Effector CD4-positive, alpha-beta T cell (primary cell): ENCODE data around the gene GPR17.

Experiments used
- DNase-seq: peaks from one replicate; pipeline ENCODE4 v3.0.0-alpha.2; 2020

Gene GPR17

DNA sequence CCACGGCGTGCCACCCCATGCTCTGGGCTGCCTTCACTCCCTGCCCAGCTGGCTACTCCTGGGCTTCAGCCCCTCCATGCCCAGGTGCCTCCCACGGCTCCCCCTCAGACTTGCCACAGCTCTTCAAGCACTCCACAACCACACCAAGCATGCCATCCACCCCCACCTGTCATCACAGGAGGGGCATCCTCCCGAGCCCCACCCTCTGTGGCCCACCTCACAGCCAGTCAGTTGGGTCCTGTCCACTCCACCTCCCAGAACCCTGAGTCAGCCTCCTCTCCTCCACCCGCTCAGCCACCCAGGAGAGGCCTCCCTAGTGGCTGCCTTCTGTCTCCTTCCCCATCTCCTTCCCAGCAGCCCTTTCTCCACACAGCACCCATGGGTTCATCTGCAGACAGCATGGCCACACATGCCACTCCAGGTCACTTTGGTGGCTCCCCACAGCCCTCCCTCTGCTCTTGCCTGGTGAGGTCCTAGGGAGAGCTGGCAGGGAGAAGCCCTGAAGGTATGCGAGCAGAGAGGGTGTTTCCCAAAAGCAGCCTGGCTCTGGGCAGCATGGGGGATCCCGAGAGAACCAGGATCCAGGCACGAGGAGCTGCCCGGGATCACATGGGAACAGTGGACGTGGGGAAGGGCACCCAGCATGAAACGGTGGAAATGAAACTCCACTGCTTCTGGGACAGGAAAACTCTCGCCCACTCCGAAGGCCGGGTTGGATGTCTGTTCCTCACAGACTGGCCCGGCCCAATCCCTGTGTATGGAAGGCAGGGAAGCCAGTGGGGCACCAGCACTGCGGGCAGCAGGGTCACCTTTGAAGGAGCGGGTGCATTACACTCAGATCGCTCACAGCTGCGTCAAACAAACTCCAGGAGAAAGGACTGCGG is 26.6 kb downstream of the GPR17 start:
- no peak for DNase-seq

DNA sequence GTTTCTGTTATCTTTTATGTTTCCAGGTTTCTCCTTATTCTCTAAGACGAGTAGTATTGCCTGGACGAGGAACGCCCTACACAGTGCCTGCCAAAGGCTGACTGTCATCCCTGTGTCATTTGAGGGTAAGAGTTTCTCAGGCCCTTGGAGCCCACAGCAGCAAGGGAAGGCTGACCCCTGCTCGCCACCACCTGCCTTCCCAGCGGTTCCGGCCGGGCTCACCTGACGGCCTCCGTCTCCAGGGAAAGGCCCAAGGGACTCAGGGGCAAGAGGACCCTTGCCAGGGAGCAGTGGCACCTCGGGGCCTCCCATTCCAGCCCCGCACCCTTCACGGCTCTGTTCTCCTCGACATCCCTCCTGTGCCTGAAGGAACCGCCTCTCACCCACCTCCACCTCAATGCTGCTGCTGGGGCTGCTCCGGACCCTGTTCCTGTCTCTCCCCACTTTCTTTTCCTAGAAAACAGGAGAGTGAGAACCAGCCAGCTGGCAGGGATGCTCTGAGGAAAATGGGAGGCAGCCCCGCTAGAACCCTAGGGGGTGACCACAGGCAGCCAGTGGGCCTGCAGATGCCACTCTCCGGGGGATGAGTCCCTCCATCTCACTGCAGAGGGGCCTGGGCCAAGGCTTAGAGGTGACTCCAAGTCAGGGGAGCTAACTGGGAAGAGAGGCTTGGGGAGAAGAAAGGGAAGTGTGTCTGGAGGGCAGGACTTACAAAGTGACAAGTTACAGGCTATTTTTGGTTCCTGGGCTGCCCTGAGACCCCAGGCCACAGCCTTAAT is 27.5 kb downstream of the GPR17 start:
- DNase-seq, result no peak

DNA sequence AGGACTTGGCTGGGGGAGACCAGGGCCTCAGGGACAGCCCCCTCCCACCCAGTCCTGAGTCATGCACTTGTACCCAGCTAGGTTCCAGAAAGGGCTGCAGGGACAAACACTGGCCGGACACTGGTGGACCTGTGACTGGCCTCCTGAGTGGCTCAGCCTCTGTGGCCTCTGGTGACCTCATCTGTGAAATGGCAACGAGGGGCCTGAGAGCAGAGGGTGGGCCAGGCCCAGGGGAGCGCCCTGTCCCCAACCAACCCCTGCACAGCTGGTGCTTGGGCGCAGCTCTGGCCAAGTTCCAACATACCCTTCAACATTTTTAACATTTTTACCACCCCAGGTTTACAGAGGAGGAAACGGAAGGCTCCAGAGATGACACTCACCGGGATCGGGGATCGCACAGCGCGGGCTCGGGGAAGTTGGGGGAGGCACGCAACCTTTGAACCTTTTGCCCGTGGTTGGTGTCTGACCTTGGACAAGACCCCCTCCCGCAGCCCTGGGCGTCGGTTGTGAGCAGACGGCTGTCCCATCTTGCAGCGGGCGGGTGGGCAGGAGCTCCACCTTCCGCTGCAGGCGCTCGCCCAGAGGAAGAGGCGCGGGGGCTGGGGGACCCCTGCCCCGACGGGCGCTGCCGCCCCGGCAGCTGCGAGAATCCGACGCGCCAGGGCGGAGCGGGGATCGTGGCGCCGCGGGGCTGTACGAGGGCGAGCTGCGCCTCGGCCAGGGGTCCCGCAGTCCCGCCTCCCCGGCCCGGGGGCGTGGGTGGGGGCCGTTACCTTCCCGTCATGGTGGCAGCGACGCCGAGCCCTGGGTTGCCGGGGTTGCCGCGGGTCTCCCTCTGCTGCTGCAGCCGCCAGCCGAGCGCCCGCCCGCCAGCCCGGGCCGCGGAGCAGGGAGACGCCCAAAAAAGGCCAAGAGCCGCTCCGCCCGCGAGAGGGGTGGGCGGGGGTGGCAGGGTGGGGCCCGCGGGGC is 28.6 kb downstream of the GPR17 start:
- DNase-seq, result no peak

DNA sequence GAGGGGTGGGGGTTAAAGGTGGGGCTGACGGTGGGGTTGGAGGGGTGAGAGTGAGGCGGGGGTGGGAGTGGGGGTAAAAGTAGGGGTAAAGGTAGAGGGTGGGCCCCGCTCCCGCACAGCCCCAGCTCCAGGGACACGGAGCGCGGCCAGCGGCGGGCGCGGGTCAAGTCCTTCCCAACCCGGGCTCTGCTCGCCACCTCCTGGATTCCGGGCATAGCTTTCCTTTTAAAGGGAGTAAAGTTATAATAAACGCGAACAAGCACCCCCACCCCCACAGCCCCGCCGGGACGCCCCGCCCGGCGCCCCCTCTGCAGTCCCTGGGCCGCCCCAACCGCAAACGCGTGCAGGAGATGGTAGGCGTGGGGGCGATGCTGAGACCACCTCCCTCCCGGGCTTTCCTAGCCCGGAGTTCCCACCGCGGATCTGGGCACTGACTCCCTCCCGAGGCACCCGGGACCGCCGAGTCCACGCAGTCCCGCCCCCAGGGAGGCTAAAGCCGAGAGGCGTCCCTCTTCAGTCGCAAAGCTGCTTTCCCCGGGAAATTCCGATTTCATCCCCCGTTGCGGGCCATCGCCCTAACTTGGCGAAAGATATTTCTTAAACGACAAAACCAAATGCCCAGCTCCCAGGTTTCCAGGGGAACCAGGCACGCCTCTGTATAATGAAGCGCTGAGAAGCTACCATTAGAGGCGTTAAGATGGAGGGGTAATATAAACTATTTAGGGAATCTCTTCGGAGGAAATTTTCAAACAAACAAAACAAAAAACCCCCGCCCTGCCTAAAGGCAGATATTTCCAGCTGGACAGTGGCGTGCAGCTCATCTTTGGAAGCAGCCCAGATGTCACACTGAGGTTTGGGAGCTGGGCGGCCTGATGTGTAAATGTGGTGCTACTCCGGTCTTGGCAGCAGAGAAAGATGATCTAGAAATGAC is 29.6 kb downstream of the GPR17 start, which contains the start of gene LIMS2:
Gene LIMS2, minus strand, starts transcription at position 200 of the 931 bp plus-strand sequence. CDS start 506 bp downstream, outside the sequence.
- DNase-seq, result no peak

DNA sequence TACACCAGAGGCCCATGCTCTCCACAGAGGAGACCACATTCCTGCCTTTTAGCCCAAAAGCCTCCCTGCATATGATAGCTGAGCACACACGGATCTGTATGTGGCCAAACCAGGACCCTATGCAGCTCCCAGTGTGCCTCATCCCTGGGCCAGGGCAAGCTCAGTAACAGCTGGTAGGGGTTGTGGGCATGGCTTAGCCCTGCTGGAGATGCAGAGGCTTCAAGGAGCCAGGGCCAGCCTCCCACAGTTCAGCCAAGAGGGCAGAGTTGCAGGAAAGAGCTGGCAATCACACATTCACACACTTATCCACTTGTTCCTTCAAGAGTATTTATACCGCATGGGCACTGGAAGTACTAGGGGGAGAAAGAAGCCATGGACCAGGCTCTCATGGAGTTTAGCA is 31.0 kb downstream of the GPR17 start:
- no peak for DNase-seq

DNA sequence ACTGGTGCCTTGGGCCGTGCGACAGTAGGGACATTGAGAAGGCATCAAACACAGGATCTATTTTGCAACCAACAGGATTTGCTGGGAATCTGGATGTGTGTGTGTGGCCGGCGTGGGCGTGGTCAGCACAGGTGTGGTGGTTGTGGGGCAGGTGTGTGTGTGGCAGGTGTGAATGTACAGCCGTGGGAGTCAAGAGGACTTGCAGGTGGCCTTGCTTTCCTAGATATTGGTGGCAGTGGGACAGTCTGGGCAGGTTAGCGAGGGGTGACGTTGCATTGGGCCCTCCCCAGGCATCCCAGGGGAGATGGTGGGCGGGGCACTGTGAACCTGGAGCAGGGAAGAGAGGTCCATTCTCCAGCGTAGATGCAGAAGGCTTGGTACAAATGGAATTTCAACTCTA is 32.6 kb downstream of the GPR17 start:
- DNase-seq, result no peak

DNA sequence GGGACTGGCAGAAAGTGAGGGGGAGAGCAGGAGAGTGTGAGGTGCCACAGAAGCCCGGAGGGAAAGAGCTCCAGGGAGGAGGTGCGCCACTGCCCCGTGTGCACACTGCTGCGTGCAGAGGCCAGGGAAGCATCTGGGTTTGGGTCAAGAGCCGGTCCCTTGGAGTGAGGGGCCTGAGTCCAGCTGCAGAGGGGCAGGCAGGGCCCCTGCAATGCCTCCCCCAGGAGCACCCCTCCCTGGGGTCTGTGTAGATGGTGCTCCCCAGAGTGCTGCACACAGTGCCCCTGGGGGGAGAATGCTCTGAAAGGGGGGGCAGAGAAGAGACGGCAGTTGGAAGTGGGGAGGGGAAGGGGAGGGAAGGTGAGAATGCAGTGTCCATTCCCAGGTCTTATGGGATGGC is 33.0 kb downstream of the GPR17 start:
- no peak for DNase-seq

DNA sequence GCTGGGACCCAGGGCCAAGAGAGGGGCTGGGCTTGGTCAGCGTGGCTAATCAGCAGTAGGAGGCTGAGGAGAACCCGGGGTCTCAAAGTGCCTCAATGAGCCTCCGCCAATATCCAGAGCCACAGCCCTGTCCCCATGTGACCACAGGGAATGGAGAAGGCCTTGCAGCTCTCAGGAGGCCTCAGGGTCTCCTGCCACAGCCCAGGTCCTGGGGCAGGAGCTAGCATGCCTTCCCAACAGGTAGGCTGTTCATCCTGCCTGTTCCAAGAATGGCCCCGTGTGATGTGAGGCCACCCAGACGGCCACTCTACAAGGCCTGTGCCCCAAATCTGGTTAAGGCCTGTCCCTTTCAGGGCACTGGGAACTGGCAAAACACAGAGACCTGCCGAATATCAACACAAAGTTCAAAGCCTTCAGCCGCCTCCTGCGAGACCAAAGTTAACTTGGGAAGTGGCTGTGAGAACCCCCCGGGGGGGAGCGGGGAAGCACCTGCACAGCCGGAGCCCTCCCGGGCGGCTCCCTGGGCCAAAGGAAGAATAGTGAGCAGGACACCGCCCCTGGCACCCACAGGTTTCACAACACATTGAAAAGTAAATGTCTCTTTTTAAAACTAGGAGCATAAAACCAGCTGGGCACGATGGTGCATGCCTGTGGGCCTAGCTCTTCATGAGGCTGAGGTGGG is 33.9 kb downstream of the GPR17 start:
- DNase-seq, result no peak

DNA sequence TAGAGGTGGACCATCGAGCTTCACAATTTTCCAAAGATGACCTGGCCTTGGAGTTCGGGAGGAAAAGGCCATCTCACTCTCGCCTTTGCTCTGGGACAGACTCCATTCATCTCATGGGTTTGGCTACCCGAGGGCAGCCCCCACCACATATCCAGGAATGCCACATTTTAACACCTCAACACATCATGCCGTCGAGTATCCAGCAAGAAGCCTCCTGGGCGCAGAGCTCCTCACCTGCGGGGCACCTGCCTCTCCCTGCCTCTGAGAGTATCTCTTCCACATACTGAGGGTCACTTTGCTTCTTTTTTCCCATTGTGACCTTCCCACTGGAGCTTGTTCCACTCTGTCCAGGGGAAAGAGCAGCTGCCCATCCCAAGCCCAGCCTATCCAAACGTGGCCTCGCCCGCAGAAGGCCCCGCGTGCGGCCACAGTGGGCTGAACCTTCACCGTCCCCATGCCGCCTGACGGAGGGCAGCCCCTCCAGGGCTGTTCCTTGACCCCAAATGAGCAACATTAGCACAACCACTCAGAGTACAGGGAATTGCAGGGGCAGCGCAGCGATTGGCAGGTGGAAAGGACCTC is 34.8 kb downstream of the GPR17 start:
- DNase-seq, result no peak

DNA sequence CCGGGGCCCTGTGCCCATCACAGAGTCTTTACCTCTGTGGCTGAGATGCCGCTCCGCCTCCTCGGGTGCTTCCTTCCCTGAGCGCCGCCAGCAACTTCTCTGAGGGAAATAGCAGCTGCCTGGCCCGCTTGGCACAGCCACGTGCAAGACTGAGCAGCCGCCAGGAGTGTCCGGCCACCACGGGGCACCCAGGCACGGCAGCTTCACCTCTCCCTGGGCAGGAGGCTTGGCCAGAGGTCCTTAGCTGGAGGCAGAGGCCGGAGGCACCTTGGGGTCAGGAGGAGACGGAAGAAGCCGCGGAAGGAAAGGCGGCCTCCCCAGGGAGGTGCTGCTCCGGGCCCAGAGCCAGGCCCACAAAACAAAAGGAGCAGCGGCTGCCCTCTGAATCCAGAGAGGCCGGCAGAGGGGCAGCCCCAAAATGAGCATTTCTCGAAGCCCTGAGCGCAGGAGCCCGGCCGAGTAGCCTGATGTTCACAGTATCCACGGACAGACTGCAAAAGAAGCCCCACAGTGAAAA is 35.4 kb downstream of the GPR17 start:
- DNase-seq, result no peak

DNA sequence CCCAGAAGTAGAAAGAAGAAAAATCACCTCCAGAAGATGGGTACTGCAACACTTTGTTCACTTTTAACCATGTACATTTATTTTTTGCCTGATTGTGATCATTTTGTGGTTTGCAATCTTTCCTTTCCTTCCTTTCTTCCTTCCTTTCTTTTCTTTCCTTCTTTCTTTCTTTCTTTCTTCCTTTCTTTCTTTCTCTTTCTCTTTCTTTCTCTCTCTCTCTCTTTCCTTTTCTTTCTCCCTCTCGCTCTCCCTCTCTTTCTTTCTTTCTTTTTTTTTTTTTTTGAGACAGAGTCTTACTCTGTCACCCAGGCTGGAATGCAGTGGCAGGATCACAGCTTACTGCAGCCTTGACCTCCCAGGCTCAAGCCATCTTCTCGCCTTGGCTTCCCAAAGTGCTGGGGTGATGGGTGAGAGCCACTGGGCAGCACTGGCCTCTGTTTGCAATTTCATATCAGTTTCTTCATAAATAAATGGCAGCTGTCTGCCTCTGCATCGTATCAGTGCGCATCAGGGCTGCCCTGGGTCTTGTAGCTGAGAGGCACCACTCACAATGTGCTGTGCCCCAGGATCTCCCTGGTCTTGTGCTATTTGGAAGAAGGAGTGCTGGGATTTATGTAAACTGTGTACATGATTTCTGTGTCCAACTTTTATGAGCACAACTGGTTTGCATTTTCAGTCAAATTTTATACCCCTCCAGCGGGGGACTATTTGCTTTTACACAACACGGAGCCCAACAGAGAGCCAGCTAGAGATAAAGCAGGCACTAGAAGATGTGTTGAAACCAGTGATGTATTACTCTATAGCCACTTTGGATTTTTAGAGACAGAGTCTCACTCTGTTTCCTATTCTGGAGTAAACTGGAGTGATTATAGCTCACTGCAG is 36.3 kb downstream of the GPR17 start:
- DNase-seq, result no peak

DNA sequence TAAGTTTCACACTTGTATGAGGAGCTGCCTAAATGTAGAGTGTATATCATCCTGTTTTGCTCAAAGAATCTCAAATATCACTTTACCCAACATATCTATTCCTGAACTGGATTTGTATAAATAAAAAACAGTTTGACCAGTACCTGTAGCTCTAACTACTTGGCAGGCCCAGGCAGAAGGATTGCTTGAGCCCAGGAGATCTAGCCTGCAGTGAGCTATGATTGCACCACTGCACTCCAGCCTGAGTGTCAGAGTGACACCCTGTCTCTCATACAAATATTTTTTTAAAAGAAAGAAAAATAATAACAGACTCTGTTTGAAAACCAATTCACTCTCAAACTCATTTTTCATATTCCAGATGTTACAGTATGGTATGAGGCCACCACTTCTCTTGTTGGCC is 37.1 kb downstream of the GPR17 start:
- DNase-seq, result no peak

DNA sequence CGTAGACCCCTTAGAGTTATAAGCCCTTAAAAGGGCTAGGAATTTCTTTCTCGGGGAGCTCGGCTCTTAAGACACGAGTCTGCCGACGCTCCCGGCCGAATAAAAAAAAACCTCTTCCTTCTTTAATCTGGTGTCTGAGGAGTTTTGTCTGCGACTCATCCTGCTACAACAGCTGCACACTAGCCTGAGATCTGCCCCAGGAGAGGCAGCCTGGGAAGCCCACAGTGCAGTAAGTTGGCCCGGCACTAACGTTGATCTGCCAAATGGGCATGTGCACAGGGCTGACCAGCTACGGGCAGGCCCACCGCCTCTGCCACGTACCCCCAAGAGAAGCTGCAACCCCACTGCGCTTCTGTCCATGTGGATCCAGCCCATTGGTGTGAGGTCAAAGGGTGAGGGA is 37.8 kb downstream of the GPR17 start:
- DNase-seq, result no peak

DNA sequence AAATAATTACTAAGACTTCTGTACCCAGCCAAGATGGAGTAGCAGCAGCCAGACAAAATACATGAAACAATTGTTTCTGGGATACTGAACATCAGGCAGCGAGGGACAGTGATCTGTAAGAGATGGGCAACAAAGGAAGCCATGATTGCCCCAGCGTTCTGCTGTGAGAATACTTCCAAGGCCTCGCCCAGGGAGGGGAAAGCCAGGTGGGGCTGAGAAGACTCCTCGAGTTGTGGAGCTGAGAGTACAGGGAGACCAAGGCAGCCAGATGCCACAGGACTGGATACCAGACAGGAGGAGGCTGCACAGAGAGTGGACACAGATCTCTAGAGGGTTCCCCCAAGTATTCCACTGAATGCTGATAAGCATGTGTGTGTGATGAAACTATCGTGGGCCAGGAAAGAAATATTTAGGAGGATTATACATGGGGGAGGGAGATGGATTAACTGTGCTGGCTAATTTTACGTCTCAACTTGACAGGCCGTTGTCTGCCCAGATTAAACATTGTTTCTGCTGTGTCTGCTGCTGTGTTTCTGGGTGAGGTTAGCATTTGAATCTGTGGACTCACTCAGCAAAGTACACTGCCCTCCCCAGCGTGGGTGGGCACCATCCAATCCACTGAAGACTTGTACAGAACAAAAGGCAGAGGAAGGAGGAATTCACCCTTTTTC is 39.6 kb downstream of the GPR17 start:
- DNase-seq, result no peak

DNA sequence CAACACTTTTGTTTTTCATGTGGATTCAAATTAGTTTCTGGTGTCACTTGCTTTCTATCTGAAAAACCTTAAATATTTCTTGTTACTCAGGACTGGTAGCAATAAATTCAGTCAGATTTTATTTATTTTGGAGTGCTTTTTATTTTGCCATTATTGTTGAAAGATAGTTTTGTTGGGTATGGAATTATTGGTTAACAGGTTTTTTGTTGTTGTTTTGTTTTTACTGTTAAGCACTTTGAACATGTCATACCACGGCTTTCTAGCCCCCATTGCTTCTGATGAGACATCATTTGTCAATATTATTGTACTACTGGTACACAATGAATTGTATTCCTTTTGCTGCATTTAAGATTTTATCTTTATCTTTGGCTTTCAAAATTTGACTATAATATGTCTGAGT is 42.5 kb downstream of the GPR17 start:
- no peak for DNase-seq

DNA sequence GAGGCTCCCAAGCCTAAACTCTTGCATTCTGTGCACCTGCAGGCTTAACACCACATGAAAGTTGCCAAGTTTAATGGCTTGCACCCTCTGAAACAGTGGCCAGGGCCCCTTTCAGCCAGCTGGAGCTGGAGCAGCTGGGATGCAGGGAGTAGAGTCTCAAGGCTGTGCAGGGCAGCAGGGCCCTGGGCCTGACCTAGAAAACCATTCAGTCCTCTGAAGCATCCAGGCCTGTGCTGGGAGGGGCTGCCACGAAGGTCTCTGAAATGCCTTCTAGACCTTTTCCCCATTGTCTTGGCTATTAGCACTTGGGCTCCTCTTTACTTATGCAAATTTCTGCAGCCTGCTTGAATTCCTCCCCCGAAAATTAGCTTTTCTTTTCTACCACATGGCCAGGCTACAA is 44.7 kb downstream of the GPR17 start:
- no peak for DNase-seq

DNA sequence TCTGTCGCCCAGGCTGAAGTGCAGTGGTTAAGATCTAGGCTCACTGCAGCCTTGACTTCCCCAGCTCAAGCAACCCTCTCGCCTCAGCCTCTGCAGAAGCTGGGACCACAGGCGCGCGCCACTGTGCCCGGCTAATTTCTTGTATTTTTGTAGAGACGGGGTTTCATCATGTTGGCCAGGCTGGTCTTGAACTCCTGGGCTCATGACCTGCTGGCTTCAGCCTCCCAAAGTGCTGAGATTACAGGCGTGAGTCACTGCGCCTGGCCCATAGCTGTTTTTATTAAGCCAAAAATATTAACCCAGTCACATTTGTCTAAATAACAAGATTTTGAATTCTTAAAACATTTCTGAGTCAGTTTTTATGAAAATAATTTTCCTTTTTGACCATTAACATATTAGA is 49.0 kb downstream of the GPR17 start:
- no peak for DNase-seq
